Activated T-cell treated with anti-CD3 and anti-CD28 coated beads, Interleukin-2, amount 50 U/mL, for 72 hours (primary cell): ENCODE measurements around the gene VEPH1. TPM values are rescaled to one million over a fixed set of nuclear protein-coding genes. Genes with fewer than 3 reads are reported as not detected.
"Not testable (repeated sequence)": the region's sequence is repeated elsewhere in the genome, so short reads cannot be mapped to it uniquely, and the experiment has no call there.

Experiments used
- ATAC-seq, 2 donors: fragments of 150-1000 bp; cut with Tn5 transposase; replicated peaks in 1 of 2; 2 replicates each; pipeline ENCODE4 v1.10.0; 2021; ENCODE audit warnings: moderate library complexity in 2 of 2, mild to moderate bottlenecking in 1 of 2
- DNase-seq, 2 donors: peaks; one replicate each; pipeline ENCODE4 v3.0.0; 2021 to 2022; ENCODE audit warnings: mixed read lengths in 1 of 2
- H3K27ac Mint-ChIP-seq: one replicate; pipeline ENCODE4 v1.8.0; 2022; ENCODE audit warnings: mild to moderate bottlenecking, moderate library complexity, mixed read lengths
- H3K27me3 Mint-ChIP-seq: one replicate; pipeline ENCODE4 v1.8.0; 2022; ENCODE audit warnings: low read depth, mixed read lengths
- H3K36me3 Mint-ChIP-seq, 2 donors: one replicate each; pipeline ENCODE4 v1.8.0; 2022; ENCODE audit warnings: mixed read lengths in 2 of 2, mild to moderate bottlenecking in 1 of 2; ENCODE audit not compliant: insufficient read depth in 2 of 2
- H3K4me1 Mint-ChIP-seq: one replicate; pipeline ENCODE4 v1.8.0; 2022; ENCODE audit warnings: low read depth, mixed read lengths
- H3K4me3 Mint-ChIP-seq, 2 donors: one replicate each; pipeline ENCODE4 v1.8.0; 2022; ENCODE audit warnings: mild to moderate bottlenecking in 2 of 2, mixed read lengths in 2 of 2, moderate library complexity in 2 of 2
- H3K9me3 Mint-ChIP-seq, 2 donors: one replicate each; pipeline ENCODE4 v1.8.0; 2022; ENCODE audit warnings: mixed read lengths in 2 of 2
- total RNA-seq, 2 donors: library from RNA; stranded (reverse); gene quantifications; one replicate each; pipeline ENCODE4 v1.2.3, GENCODE V29; 2022

The VEPH1 gene
- total RNA-seq, 2 donors from 2014 or later, result not detected

DNA sequence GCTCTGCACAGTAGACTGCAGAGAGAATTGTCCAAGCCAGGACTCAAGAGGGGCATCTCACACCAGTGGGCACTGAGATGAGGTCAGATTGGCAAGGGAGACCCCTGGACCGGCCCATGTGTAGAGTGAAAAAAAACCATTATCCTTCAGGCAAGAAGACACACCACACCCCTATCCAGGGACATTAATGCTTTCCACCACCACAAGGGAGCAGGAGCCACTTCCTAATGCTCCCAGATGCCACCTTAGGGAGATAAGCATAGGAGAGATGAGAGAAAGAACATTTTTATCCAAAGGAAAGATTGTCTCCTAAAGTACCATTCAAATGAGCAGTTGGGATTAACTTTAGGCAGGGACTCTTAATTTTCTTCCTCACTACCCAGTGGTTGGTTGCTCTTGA lies 176.2 kb downstream of the VEPH1 start:
- H3K27me3 Mint-ChIP-seq, result no peaks in the 10 kb centered on the region
- no peaks in the 10 kb centered on the region for H3K4me1 Mint-ChIP-seq
- H3K4me3 Mint-ChIP-seq, result no peak overlapping the region
- no peak for ATAC-seq
- no peak for DNase-seq
- H3K27ac Mint-ChIP-seq, result no peak overlapping the region
- no peaks in the 10 kb centered on the region for H3K9me3 Mint-ChIP-seq
- H3K36me3 Mint-ChIP-seq, result no peaks in the 10 kb centered on the region

DNA sequence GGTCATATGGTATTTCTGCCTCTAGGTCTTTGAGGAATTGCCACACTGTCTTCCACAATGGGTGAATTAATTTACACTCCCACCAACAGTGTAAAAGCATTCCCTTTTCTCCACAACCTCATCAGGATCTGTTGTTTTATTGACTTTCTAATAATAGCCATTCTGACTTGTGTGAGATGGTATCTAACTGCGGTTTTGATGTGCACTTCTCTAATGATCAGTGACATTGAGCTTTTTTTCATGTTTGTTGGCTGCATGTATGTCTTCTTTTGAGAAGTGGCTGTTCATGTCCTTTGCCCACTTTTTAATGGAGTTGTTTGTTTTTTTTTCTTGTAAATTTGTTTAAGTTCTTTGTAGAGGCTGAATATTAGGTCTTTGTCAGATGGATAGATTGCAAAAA lies 178.3 kb downstream of the VEPH1 start:
- not testable (repeated sequence) for H3K27me3 Mint-ChIP-seq, H3K36me3 Mint-ChIP-seq, H3K4me3 Mint-ChIP-seq, H3K4me1 Mint-ChIP-seq, ATAC-seq, H3K9me3 Mint-ChIP-seq, DNase-seq, H3K27ac Mint-ChIP-seq

DNA sequence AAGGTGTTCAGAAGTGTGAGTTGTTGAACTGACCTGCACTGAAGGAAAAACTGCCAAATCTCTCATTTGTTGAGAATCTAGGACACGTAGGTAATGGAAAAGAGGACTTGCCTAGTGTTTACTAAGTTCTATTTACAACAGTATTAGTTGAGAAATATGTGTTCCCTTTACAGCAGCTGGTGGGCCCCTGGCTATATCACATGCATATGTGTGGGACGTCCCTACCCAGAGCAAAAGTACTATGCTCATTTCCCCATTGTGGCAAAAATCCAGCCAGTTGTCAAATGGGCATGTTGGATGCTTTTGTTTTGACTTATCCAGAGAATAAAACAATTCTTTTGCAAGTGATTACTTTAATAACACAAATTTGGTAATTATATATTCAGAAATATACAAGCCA lies 179.9 kb downstream of the VEPH1 start:
- ATAC-seq, result no peak
- H3K27me3 Mint-ChIP-seq, result no peaks in the 10 kb centered on the region
- no peak overlapping the region for H3K27ac Mint-ChIP-seq

DNA sequence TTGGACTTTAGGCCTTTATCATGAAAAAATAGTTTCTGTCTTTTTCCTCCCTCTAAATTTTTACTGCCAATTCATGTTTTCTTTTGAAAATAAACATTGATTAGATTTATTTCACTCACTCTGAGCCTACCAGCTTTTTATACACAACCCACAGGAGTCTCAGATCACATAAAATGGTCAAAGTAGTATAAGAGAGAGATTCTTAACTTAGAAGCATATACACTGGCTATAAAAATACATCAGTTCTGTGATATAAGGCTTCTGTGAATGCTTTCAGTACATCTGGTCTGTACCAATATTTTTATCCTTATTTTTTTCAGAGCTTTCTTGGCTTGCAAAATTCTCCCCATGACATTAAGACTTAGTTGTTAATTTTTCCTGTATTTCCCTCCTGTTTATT lies 183.5 kb downstream of the VEPH1 start:
- ATAC-seq (no peak), DNase-seq (no peak)
- Mint-ChIP-seq H3K4me1 (no peaks in the 10 kb centered on the region), H3K9me3 (no peaks in the 10 kb centered on the region), H3K27ac (no peak overlapping the region), H3K27me3 (no peaks in the 10 kb centered on the region), H3K4me3 (no peak overlapping the region), H3K36me3 (no peaks in the 10 kb centered on the region)

More for the DNA sequence above, 179.9 kb downstream of the VEPH1 start:
- DNase-seq, result no peak
- H3K9me3 Mint-ChIP-seq, result no peaks in the 10 kb centered on the region
- H3K4me1 Mint-ChIP-seq, result no peaks in the 10 kb centered on the region
- no peak overlapping the region for H3K4me3 Mint-ChIP-seq
- no peaks in the 10 kb centered on the region for H3K36me3 Mint-ChIP-seq

DNA sequence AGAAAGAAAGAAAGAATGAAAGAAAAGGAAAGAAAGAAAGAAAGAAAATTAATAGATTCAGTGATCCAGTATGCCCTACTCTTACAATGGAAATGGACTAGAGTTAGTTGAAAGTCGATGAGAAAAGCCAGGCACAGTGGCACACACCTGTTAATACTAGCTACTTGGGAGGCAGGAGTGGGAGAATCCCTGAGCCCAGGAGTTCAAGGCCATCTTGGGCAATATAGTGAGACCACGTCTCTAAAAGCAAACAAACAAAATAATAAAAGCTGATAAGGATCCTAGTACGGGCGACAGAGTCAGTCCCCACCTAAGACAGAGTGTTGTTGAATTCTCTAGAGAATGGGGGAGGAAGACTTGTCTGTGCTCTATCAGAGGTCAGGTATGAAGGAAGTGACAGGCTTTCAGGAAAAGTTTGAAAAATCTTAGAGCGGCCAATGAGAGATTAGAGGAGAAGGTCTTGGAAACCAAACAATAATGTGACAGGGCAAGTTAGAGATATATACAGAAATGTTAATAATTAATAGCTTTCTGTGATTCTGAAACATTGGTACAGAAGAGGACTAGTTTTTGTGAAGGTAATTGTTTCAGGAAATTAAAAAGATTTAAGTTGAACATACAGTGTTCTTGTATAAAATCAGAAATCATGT lies 184.5 kb downstream of the VEPH1 start:
- ATAC-seq (no peak), DNase-seq (no peak)
- H3K27me3 Mint-ChIP-seq, result no peaks in the 10 kb centered on the region
- no peaks in the 10 kb centered on the region for H3K9me3 Mint-ChIP-seq
- H3K36me3 Mint-ChIP-seq, result no peaks in the 10 kb centered on the region
- no peak overlapping the region for H3K4me3 Mint-ChIP-seq
- no peak overlapping the region for H3K27ac Mint-ChIP-seq
- H3K4me1 Mint-ChIP-seq, result no peaks in the 10 kb centered on the region

DNA sequence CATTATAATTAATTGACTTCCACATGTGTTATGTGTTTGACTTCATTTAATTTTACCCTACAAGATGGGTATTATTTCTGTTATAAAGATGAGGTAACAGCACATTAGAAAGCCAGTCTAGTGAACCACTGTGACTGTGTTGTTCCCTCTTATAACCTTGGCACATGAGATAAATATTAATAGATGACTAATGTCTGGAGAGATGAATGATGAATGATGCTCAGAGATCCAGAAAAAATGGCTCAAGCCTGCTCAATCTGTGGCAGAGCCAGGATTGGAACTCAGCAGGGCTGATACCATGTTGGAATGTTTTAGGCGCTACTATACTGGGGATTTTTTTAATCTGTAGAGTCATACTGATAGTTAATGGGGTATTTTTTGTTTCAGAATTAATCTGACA lies 185.3 kb downstream of the VEPH1 start:
- DNase-seq (no peak), ATAC-seq (no peak)
- Mint-ChIP-seq H3K36me3 (no peaks in the 10 kb centered on the region), H3K27ac (no peak overlapping the region), H3K4me1 (no peaks in the 10 kb centered on the region), H3K27me3 (no peaks in the 10 kb centered on the region), H3K4me3 (no peak overlapping the region), H3K9me3 (no peaks in the 10 kb centered on the region)

DNA sequence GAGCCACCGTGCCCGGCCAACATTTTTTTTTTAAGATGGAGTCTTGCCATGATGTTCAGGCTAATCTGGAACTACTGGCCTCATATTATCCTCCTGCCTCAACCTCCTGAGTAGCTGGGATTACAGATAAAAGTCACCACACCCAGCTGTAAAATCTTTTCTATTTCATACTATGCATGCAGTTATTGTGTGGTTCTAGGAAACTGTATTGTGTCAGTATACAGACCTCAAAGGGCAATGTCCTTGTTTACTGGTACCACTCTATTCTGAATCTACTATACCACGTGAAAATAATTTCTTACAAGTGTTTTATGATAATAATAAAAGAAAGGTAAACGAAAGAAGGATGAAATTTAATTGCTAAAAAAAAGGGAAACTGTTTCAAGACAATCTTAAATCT lies 190.0 kb downstream of the VEPH1 start:
- Mint-ChIP-seq H3K4me3 (no peak overlapping the region), H3K9me3 (no peaks in the 10 kb centered on the region), H3K4me1 (no peaks in the 10 kb centered on the region), H3K27ac (no peak overlapping the region), H3K36me3 (no peaks in the 10 kb centered on the region), H3K27me3 (no peaks in the 10 kb centered on the region)
- no peak for DNase-seq
- ATAC-seq, result no peak

DNA sequence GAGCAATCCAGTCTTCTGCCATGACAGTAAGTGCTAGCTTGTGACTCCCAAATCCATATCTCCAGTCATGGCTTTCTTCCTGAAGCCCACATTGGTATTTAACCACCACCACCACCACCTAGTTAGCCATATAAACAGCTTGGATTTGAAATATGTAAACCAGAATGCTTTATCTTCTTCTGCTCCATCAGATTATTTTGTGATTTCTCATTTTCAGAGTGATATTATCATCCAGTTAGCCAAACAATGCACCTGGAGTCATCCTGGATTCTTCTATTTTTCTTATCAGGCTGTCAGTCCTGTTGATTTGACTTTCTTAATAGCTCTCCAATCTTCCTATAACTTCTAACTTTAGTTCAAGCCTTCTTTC lies 190.9 kb downstream of the VEPH1 start:
- no peak for DNase-seq
- no peak for ATAC-seq
- Mint-ChIP-seq H3K4me3 (no peak overlapping the region), H3K36me3 (no peaks in the 10 kb centered on the region), H3K27me3 (no peaks in the 10 kb centered on the region), H3K27ac (no peak overlapping the region), H3K4me1 (no peaks in the 10 kb centered on the region), H3K9me3 (no peaks in the 10 kb centered on the region)

DNA sequence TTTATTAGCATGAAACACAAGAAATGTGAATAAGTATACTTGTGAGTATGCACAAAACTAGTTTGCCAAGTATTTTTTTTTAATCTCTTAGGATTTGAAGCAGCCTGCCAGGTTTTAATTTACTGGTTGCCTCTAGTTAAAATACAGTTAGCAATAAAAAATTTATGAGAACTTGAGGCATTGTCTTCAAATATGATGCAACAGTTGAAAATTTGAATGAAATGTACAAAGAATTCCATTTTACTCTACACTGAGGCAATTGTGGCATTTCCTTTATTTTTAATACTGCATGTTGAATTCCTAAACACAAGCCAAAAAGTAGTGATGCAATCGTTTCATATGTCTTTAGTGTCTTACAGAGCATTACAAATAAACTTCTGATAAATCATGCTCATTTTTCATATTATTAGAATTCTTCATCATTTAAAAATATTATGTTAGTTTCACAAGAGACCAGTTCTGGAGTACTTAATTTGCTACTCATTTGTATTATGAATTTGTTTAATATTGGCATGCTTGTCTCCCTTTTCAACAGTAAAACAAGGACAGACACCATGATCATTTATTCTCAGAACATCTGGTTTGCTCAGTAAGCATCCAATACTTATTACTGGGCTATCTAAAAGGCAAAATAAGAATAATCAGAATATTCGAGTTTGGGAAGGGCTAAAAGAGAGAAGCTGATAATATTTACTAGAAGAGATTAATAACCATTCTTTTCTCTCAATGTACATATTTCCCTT lies 191.4 kb downstream of the VEPH1 start:
- H3K27ac Mint-ChIP-seq, result no peak overlapping the region
- ATAC-seq (no peak), DNase-seq (no peak)
- no peaks in the 10 kb centered on the region for H3K36me3 Mint-ChIP-seq
- H3K4me3 Mint-ChIP-seq, result no peak overlapping the region
- H3K27me3 Mint-ChIP-seq, result no peaks in the 10 kb centered on the region
- H3K9me3 Mint-ChIP-seq, result no peaks in the 10 kb centered on the region
- no peaks in the 10 kb centered on the region for H3K4me1 Mint-ChIP-seq

DNA sequence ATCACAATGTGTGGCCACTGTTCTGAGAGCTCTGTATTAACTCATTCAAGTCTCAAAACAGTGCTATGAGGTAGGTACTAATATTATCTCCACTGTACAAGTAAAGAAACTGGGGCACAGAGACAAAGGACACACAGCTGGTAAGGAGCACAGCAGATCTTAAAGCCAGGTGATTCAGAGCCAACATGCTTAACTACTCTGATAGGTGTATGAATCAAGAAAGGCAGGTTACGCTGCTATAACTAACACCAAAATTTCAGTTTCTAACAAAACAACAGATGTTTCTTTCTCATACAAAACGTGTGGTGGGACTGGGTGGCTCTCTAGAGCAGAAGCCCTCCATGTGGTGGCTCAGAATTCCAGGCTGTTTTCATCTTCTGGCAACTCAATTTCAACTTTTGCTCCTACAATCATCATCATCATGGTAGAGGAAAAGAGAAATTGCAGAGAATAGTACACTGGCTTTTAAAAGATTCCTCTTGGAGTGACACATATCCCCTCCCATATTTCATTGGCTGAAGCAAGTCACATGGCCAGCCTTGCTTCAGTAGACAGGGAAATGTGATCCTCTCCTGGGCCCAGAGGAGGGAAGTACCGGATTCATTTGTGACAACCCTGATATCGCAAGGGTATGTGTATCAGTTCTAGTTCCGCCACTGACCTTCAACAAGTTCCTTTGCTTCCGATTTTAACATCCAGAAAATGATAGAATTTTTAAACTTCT lies 192.7 kb downstream of the VEPH1 start:
- ATAC-seq (no peak), DNase-seq (no peak)
- no peak overlapping the region for H3K4me3 Mint-ChIP-seq
- H3K27me3 Mint-ChIP-seq, result no peaks in the 10 kb centered on the region
- H3K36me3 Mint-ChIP-seq, result no peaks in the 10 kb centered on the region
- no peaks in the 10 kb centered on the region for H3K4me1 Mint-ChIP-seq
- H3K27ac Mint-ChIP-seq, result no peak overlapping the region
- no peaks in the 10 kb centered on the region for H3K9me3 Mint-ChIP-seq

DNA sequence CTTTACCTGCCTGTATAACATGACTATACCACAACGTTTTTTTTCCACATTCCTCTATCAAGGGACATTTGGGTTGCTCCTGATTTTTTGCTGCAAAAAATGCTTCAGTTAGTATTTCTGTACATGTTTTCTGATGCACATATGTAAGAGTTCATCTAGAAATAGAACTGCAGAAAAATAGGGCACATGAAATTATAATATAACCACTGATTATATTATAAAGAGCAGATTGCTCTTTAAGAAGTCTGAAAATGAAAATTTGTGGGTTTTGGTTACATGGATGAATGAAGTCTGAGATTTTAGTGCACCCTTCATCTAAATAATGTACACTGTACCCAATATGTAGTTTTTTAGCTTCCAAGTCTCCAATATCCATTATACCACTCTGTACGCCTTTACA lies 196.7 kb downstream of the VEPH1 start:
- ATAC-seq (no peak), DNase-seq (no peak)
- Mint-ChIP-seq H3K4me3 (no peak overlapping the region), H3K4me1 (no peaks in the 10 kb centered on the region), H3K36me3 (no peaks in the 10 kb centered on the region), H3K9me3 (no peaks in the 10 kb centered on the region), H3K27ac (no peak overlapping the region), H3K27me3 (no peaks in the 10 kb centered on the region)

DNA sequence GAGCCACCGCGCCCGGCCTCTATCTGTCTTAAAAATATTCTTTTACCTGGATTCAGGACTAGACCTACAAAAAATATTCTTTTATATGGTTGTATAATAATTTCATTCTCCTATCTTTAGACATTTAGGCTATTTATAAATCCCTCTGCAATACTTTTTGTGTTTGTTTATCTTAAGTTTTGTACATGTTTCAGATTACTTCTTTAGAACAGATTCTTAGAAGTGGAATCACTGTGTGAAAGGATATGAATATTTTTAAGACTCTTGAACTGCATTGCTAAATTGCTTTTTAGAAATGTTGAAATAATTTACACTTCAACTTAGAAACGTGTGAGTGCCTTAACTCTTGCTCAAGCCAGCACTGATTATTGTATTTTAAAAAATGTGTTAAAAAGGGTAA lies 197.8 kb downstream of the VEPH1 start:
- Mint-ChIP-seq H3K4me3 (no peak overlapping the region), H3K27me3 (no peaks in the 10 kb centered on the region), H3K4me1 (no peaks in the 10 kb centered on the region), H3K27ac (no peak overlapping the region), H3K36me3 (no peaks in the 10 kb centered on the region), H3K9me3 (no peaks in the 10 kb centered on the region)
- ATAC-seq, result no peak
- DNase-seq, result no peak

DNA sequence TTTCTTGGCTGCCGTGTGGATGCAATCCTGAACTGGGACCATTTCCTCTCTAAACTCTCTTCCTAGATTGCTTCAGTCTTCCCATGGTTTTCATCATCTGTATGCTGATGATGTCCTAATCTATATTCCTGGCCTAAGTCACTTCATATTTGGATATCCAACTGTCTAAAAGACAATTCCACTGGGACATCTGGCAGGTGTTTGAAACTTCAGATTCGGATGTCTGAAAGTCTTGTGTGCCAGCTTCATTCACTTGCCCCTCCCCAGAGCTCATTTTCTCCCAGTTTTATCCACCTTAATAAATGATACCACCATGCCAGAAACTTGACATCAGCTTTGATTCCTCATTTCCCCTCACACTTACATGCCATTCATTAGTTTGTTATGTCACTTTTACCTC lies 201.5 kb downstream of the VEPH1 start:
- ATAC-seq, result no peak
- no peak for DNase-seq

More for the DNA sequence above, 201.5 kb downstream of the VEPH1 start:
- H3K4me1 Mint-ChIP-seq, result no peaks in the 10 kb centered on the region
- no peak overlapping the region for H3K27ac Mint-ChIP-seq
- no peaks in the 10 kb centered on the region for H3K36me3 Mint-ChIP-seq
- H3K4me3 Mint-ChIP-seq, result no peak overlapping the region
- no peaks in the 10 kb centered on the region for H3K9me3 Mint-ChIP-seq
- no peaks in the 10 kb centered on the region for H3K27me3 Mint-ChIP-seq
